Measurements from ENCODE around the gene SOAT2. TPM values are rescaled to one million over a fixed set of nuclear protein-coding genes. Genes with fewer than 3 reads are reported as not detected.

Gene SOAT2
- total and polyA plus RNA-seq, 4 donors = 0.48 to 9.4 (median 1.3) TPM

- no peaks in the 10 kb centered on the region for H3K27me3 ChIP-seq (ENCODE audit: control insufficient read depth in 4 of 4, insufficient read depth in 4 of 4, low read length in 3 of 4)
- H3K4me1 ChIP-seq (ENCODE audit: control insufficient read depth in 4 of 4, insufficient read depth in 4 of 4, low read length in 3 of 4) = peaks cover 20 to 58% (median 52%) of the 10 kb centered on the region in 4 donors
- no peak overlapping the region for H3K9ac ChIP-seq (ENCODE audit: low read depth in 1 of 2, low read length in 2 of 2)
- no peak for TF ChIP-seq YY1 (IDR thresholded peaks at IDR 0.05)
- no peak for TF ChIP-seq RAD21 (IDR thresholded peaks at IDR 0.05)
- TF ChIP-seq REST (IDR thresholded peaks at IDR 0.05) = no peak
- TF ChIP-seq, protein P1, sequence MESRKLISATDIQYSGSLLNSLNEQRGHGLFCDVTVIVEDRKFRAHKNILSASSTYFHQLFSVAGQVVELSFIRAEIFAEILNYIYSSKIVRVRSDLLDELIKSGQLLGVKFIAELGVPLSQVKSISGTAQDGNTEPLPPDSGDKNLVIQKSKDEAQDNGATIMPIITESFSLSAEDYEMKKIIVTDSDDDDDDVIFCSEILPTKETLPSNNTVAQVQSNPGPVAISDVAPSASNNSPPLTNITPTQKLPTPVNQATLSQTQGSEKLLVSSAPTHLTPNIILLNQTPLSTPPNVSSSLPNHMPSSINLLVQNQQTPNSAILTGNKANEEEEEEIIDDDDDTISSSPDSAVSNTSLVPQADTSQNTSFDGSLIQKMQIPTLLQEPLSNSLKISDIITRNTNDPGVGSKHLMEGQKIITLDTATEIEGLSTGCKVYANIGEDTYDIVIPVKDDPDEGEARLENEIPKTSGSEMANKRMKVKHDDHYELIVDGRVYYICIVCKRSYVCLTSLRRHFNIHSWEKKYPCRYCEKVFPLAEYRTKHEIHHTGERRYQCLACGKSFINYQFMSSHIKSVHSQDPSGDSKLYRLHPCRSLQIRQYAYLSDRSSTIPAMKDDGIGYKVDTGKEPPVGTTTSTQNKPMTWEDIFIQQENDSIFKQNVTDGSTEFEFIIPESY (IDR thresholded peaks at IDR 0.05) = no peak
- TF ChIP-seq RXRA (IDR thresholded peaks at IDR 0.05) = no peak
- TF ChIP-seq, protein P2, sequence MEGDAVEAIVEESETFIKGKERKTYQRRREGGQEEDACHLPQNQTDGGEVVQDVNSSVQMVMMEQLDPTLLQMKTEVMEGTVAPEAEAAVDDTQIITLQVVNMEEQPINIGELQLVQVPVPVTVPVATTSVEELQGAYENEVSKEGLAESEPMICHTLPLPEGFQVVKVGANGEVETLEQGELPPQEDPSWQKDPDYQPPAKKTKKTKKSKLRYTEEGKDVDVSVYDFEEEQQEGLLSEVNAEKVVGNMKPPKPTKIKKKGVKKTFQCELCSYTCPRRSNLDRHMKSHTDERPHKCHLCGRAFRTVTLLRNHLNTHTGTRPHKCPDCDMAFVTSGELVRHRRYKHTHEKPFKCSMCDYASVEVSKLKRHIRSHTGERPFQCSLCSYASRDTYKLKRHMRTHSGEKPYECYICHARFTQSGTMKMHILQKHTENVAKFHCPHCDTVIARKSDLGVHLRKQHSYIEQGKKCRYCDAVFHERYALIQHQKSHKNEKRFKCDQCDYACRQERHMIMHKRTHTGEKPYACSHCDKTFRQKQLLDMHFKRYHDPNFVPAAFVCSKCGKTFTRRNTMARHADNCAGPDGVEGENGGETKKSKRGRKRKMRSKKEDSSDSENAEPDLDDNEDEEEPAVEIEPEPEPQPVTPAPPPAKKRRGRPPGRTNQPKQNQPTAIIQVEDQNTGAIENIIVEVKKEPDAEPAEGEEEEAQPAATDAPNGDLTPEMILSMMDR (IDR thresholded peaks at IDR 0.05; ENCODE audit: low read depth, low read length, missing input control) = no peak
- no peak for TF ChIP-seq NR2F2 (IDR thresholded peaks at IDR 0.05)
- no peak for TF ChIP-seq FOXA2 (IDR thresholded peaks at IDR 0.05)
- TF ChIP-seq FOXA1 (IDR thresholded peaks at IDR 0.05) = no peak
- no peak for TF ChIP-seq GABPA (IDR thresholded peaks at IDR 0.05 in 1 of 2, conservative IDR thresholded peaks at IDR 0.05 in 1 of 2)
- TF ChIP-seq HNF4G (IDR thresholded peaks at IDR 0.05) = no peak
- TF ChIP-seq SP1 (IDR thresholded peaks at IDR 0.05) = no peak
- no peak for TF ChIP-seq EGR1 (IDR thresholded peaks at IDR 0.05; ENCODE audit: low read depth in 2 of 2)
- no peak for TF ChIP-seq JUND (IDR thresholded peaks at IDR 0.05)
- no peak for TF ChIP-seq TAF1 (conservative IDR thresholded peaks at IDR 0.05)
- TF ChIP-seq, protein P3, sequence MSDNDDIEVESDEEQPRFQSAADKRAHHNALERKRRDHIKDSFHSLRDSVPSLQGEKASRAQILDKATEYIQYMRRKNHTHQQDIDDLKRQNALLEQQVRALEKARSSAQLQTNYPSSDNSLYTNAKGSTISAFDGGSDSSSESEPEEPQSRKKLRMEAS (IDR thresholded peaks at IDR 0.05) = no peak
- H3K27ac ChIP-seq (ENCODE audit: low read depth in 1 of 2, low read length in 2 of 2) = no peak overlapping the region
- no peaks in the 10 kb centered on the region for H3K36me3 ChIP-seq (ENCODE audit: control insufficient read depth in 4 of 4, insufficient read depth in 3 of 4, low read depth in 1 of 4, low read length in 3 of 4)
- no peak overlapping the region for H3K4me3 ChIP-seq (ENCODE audit: low read depth in 1 of 3, low read length in 3 of 3)
- DNase-seq (ENCODE audit: low spot score) = no peak
- WGBS = 94% methylated on average over 10 of the region's 10 CpGs
- no peaks in the 10 kb centered on the region for H3K9me3 ChIP-seq (ENCODE audit: control insufficient read depth in 4 of 4, low read length in 3 of 4)
These were observed 69.9 kb downstream of the SOAT2 start for GRCh38 chr12:53173085-53173715.

Small RNA genes lying within 50 kb of the gene (small RNA-seq; reads per million reads assigned to genes)
- 0.11 reads per million for gene HIGD1AP1
- not detected for gene MIR6757
- not detected for gene RNU6-333P

Other genes with a start within 250 kb of the SOAT2 start
- gene KRT8, start 198.4 kb upstream of the SOAT2 start, total RNA-seq = 100 to 1,000 TPM; 128 to 171 TPM
- gene KRT8, start 198.4 kb upstream of the SOAT2 start, polyA plus RNA-seq = 100 to 1,000 TPM; 225 to 383 TPM
- gene KRT18, start 154.4 kb upstream of the SOAT2 start, total RNA-seq = 100 to 1,000 TPM in 1 of 2 donors, 10 to 100 TPM in 1; 90.3 to 278 TPM
- gene KRT18, start 154.4 kb upstream of the SOAT2 start, polyA plus RNA-seq = 100 to 1,000 TPM; 239 to 358 TPM
- gene EIF4B, start 97.0 kb upstream of the SOAT2 start, total RNA-seq = 100 to 1,000 TPM; 264 to 273 TPM
- 10 to 100 TPM; 32.1 to 73.2 TPM for gene EIF4B, start 97.0 kb upstream of the SOAT2 start, polyA plus RNA-seq
- gene TNS2, start 53.4 kb upstream of the SOAT2 start, total RNA-seq = 10 to 100 TPM; 11.7 to 94.0 TPM
- gene TNS2, start 53.4 kb upstream of the SOAT2 start, polyA plus RNA-seq = 10 to 100 TPM; 44.7 to 47.2 TPM
- 10 to 100 TPM in 1 of 2 donors, 1 to 10 TPM in 1; 6.0 to 15.2 TPM for gene SPRYD3, start 24.1 kb upstream of the SOAT2 start, total RNA-seq
- 10 to 100 TPM; 11.3 to 20.3 TPM for gene SPRYD3, start 24.1 kb upstream of the SOAT2 start, polyA plus RNA-seq
- 10 to 100 TPM in 1 of 2 donors, 1 to 10 TPM in 1; 1.6 to 13.6 TPM for gene IGFBP6, start 5.8 kb upstream of the SOAT2 start, total RNA-seq
- 10 to 100 TPM; 10.5 to 17.6 TPM for gene IGFBP6, start 5.8 kb upstream of the SOAT2 start, polyA plus RNA-seq
- gene ZNF740, start 77.2 kb downstream of the SOAT2 start, total RNA-seq = 10 to 100 TPM in 1 of 2 donors, 1 to 10 TPM in 1; 8.4 to 14.4 TPM
- 1 to 10 TPM; 1.4 to 4.3 TPM for gene ZNF740, start 77.2 kb downstream of the SOAT2 start, polyA plus RNA-seq
- gene CSAD, start 77.4 kb downstream of the SOAT2 start, total RNA-seq = 10 to 100 TPM in 1 of 2 donors, 1 to 10 TPM in 1; 4.4 to 37.1 TPM
- gene CSAD, start 77.4 kb downstream of the SOAT2 start, polyA plus RNA-seq = 10 to 100 TPM; 33.1 to 41.5 TPM
- gene ITGB7, start 103.8 kb downstream of the SOAT2 start, total RNA-seq = 1 to 10 TPM; 1.7 to 1.8 TPM
- 1 to 10 TPM; 2.4 TPM for gene ITGB7, start 103.8 kb downstream of the SOAT2 start, polyA plus RNA-seq
- gene RARG, start 128.7 kb downstream of the SOAT2 start, total RNA-seq = 1 to 10 TPM; 2.7 to 3.1 TPM
- 1 to 10 TPM; 1.7 to 2.7 TPM for gene RARG, start 128.7 kb downstream of the SOAT2 start, polyA plus RNA-seq
- gene ESPL1, start 164.8 kb downstream of the SOAT2 start, total RNA-seq = 10 to 100 TPM in 1 of 2 donors, 1 to 10 TPM in 1; 3.4 to 19.3 TPM
- gene ESPL1, start 164.8 kb downstream of the SOAT2 start, polyA plus RNA-seq = 1 to 10 TPM; 2.8 to 3.9 TPM
- 100 to 1,000 TPM; 118 to 176 TPM for gene PFDN5, start 192.1 kb downstream of the SOAT2 start, total RNA-seq
- gene PFDN5, start 192.1 kb downstream of the SOAT2 start, polyA plus RNA-seq = 100 to 1,000 TPM; 237 to 245 TPM
- gene MYG1, start 196.2 kb downstream of the SOAT2 start, total RNA-seq = 10 to 100 TPM; 15.0 to 18.8 TPM
- 10 to 100 TPM; 19.8 to 28.0 TPM for gene MYG1, start 196.2 kb downstream of the SOAT2 start, polyA plus RNA-seq
- gene AAAS, start 218.1 kb downstream of the SOAT2 start, total RNA-seq = 10 to 100 TPM; 25.4 to 37.0 TPM
- 10 to 100 TPM; 17.3 to 18.8 TPM for gene AAAS, start 218.1 kb downstream of the SOAT2 start, polyA plus RNA-seq
- gene SP7, start 232.9 kb downstream of the SOAT2 start, total RNA-seq = not detected
- not detected for gene SP7, start 232.9 kb downstream of the SOAT2 start, polyA plus RNA-seq